ENCODE measurements around the gene HLA-DOB.

The HLA-DOB gene

GRCh38 chr6:32816746-32817204, at the start of gene HLA-DOB:
Gene HLA-DOB, minus strand, starts transcription at chr6:32817002. Its CDS starts 51 bp downstream, at chr6:32816951.
- DNase-seq = no peak

DNA sequence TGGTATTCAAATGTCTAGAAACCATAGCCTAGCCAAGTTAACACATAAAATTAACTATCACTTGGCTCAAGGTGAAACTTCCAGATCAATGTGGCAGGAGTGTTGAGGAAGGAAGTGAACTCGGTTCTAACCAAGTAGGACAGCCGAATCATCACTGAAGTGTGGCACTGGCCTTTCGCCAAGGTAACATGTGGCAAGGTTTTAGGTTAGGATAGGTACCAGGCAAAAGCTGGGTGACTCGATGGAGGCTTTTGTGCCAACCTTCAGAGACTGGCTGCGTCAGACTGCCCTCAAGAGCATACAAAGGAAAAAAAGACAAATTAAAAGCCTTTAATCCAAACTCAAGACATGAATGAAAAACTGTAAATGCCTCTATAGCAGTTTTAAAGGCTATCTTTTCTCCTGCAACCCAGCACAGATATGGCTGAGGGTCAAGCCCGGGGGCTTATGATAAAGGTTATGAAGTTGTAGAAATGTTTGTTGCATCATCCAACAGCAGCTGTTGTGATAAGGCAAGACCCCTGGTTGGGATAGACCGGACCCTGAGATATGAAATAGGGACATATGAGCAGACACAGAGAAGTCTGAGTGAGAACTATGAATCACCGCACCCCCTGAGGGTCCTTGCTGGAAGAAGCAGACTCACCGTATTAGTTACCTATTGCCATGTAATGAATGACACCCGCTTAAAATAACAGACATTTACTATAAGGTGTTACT, 49.1 kb upstream of the HLA-DOB start:
- DNase-seq = no peak

GRCh38 chr6:32862725-32863124, 45.9 kb upstream of the HLA-DOB start:
- DNase-seq = no peak

DNA sequence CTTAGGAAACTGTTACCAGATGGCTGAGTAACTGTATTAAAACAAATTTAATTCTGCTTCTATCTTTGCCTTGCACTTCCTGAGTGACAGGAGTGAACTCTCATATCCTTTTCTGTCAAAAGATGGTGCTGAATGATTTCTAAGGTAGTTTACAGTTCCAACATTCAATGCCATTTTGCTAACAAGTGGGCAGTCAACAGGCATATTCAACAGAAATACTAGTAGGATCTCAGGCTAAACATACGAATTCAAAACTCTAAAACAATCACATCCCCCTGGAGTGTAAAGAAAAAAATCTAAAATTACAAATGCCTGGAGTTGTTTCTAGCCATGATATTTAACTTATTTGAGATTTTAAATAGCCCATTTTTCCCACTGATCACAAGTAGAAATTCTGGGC, 43.9 kb upstream of the HLA-DOB start:
- no peak for DNase-seq

- no peak for DNase-seq
These were observed 41.4 kb upstream of the HLA-DOB start for GRCh38 chr6:32858194-32858593.

GRCh38 chr6:32857156-32857891, 40.5 kb upstream of the HLA-DOB start:
- no peak for DNase-seq

- no peak for DNase-seq
These were observed 38.8 kb upstream of the HLA-DOB start for GRCh38 chr6:32855467-32856174.

GRCh38 chr6:32854376-32855178, 37.8 kb upstream of the HLA-DOB start:
- DNase-seq = peak; percentile 57 to 79

DNA sequence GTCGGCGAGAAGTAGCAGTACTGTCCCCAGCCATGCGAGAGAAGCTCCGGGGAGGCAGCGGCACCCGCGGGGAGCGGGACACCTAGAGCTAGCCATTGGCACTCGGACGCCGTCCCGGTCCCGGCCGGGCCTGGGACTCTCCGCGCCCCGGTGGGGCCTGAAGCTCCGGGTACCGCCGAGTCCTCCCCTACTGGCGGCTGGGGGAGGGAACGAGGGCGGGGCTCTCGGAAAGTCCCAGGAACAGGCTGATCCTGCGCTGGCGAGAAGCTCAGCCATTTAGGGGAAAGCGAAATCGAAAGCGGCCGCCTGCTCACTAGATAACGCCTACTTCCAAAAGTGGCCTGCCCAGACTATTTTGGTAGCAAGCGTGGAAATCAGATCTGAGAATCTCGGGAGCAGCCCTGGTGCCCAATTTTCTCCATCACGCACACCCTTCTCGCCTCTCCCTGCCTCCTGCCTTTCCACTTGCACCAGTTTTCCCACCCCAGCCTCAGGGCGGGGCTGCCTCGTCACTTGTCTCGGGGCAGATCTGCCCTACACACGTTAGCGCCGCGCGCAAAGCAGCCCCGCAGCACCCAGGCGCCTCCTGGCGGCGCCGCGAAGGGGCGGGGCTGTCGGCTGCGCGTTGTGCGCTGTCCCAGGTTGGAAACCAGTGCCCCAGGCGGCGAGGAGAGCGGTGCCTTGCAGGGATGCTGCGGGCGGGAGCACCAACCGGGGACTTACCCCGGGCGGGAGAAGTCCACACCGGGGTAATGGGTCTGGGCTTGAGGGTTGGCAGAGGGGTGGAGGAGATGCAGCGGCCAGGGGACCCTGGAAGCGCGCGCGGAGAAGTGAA, 37.0 kb upstream of the HLA-DOB start, which contains the start of the genes PSMB9 and TAP1:
Gene PSMB9, plus strand, starts transcription at position 652 of the 835 bp plus-strand sequence. Its CDS starts 38 bp downstream, at position 690.
Gene TAP1, minus strand, starts transcription at position 164 of the 835 bp plus-strand sequence. Its CDS starts 68 bp downstream, at position 96.
- peak; percentile 95 to 98 for DNase-seq

DNA sequence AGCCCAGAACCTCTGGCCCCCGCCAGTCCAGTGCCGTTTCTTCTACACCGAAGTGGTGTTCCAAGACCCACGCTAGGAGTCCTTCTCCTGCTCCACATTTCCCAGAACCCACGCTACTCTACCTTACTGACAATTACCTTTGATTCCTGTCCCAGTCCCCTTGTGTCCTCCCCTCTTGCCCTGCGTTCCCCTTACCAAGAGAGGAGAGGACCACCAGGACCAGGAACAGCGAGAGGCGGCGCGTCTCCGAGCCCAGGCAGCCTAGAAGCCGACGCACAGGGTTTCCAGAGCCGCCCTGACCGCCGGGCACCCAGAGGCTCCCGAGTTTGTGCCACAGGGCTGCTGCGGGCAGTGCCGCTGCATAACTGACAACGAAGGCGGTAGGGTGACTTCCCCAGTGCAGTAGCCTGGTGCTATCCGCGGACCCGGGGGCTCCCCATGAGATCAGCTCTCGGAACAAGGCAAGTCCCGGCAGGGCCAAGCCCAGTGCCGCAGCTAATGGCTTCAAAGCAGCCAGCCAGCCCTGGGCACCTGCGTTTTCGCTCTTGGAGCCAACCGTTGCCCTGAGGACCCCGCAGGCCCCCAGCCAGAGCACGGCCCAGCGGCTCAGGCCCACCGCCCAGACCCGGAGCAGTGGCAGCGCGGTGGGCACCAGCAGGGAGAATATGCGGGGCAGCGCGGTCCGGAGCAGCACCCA, 36.2 kb upstream of the HLA-DOB start:
- DNase-seq = peak; percentile 45 to 52

DNA sequence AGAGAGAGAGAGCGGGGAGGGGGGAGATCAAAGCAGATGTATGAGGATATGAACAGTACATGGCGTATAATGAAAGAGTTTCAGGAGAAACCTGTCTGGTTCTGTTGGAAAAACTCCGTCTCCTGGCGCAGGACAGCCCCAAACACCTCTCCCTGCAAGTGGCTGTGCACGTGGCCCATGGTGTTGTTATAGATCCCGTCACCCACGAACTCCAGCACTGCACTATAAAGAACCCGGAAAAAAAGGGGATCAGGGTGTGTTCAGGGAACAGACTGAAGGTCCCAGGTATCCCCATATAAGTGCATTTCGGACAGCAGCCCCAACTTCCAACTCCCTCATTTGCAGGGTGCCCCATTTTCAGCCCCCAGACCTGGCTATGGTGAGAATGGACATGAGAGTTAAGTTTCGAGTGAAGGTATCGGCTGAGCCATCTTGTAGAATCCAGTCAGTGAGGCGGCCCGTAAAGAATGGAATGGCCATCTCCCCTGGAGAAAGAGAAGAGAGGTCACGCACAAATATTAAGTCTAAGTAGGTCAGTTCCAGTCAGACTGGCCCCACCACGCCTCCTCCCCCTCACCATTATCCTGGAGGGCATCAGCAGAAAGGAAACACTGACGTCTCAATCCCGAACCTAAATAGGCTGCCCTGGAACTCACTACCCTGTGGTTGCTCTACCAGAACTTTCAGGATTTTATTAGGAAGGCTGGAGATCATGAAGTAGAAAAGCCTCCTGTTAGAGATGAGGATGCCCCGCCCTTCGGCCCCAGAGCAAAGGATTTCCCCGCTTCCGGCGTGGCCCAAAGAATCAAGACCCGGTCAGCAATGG, 35.4 kb upstream of the HLA-DOB start:
- DNase-seq = peak in 1 of 2 experiments; percentile 48

DNA sequence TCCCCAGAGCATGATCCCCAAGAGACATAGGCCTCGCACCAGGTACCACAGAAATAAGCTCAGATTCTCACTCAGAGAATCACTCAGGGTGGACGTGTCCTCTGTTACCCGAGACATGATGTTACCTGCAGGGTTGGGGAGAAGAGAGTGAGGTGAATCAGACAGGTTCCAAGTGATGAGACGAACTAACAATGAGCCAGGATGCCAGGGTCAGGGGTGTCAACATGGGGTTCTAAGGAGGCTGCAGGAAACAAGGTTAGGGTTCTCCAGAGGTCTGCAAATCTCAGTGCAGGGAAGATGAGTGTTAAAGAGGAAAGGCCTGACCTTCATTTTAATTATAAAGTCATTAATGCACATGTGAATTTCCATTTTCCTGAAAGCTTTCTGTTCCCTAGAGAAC, 34.2 kb upstream of the HLA-DOB start:
- no peak for DNase-seq

DNA sequence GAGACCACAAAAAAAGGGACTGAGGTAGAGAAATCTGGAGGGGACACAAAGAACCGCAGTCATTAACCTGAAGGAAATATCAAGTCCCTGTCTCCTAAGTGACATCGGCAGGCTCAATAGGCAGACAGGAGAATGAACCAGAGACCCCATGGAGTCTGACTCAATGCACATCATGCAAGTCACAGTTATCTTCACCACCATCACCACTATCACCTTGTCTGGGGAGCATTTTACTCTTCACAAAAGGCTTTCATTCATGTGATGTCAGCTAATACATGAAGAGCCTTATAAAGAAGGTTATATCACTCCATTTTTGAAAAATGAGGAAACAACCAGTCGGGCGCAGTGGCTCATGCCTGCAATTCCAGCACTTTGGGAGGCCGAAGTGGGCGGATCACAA, 32.3 kb upstream of the HLA-DOB start:
- DNase-seq = no peak

GRCh38 chr6:32847795-32848194, 31.0 kb upstream of the HLA-DOB start:
- DNase-seq = no peak

DNA sequence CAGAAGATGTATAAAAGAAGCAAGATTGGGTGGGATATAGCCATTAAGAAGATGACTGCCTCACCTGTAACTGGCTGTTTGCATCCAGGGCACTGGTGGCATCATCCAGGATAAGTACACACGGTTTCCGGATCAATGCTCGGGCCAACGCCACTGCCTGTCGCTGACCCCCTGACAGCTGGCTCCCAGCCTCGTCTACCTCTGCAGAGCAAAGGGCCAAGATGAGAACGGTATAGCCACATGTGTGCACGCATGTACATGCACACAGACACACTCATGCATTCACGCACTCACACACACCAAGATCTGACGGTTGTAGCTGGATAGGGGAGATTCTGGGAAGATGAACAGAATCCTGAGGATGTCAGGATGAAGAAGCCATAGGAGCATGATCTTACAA, 30.2 kb upstream of the HLA-DOB start:
- no peak for DNase-seq

DNA sequence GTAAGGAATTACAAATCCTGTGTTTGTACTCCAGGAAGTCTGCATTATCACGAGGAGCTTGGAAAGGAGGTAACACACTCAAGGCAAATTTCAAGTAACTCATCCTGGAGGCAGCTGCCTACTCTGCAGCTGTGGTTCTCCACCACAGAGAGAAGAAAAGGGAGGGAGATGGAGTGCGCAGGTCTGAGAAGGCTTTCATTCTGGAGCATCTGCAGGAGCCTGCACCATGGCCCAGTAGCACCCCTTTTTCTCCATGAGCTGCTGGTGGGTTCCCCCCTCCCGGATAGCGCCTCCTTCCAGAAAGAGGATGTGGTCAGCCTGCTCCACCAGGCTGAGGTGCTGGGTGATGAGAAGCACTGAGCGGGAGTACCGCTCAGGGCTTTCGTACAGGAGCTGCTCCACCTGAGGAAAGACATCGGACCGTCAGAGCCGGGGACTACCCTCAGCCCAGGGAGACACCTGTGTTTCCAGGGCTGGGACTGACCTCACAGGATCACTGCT, 28.6 kb upstream of the HLA-DOB start:
- peak; percentile 31 to 37 for DNase-seq

DNA sequence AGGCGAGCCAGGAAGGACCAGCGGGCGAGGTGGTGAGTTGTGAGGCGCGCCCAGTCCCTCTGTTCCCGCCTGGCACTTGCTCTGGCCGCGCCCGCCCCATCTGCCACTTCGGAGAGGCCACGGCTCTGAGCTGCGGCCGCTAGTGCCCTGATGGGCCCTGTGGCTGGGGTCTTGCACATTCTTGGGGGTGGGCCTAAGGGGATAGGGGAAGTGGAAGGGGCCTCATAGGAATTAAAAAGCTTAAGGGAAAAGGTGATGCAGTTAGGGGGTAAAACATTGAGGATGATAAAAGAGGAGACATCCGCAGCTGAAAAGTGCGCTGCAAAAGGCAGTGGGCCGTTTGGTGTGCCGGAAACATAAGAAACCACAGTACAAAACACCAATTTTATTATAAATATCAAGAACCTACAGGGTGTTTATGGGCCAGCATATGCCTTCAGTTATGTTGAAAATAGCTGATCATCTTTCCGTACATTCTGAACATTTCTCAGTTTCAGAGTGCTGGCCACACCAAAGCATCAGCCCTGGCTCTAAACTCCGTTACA, 28.1 kb upstream of the HLA-DOB start:
- no peak for DNase-seq

DNA sequence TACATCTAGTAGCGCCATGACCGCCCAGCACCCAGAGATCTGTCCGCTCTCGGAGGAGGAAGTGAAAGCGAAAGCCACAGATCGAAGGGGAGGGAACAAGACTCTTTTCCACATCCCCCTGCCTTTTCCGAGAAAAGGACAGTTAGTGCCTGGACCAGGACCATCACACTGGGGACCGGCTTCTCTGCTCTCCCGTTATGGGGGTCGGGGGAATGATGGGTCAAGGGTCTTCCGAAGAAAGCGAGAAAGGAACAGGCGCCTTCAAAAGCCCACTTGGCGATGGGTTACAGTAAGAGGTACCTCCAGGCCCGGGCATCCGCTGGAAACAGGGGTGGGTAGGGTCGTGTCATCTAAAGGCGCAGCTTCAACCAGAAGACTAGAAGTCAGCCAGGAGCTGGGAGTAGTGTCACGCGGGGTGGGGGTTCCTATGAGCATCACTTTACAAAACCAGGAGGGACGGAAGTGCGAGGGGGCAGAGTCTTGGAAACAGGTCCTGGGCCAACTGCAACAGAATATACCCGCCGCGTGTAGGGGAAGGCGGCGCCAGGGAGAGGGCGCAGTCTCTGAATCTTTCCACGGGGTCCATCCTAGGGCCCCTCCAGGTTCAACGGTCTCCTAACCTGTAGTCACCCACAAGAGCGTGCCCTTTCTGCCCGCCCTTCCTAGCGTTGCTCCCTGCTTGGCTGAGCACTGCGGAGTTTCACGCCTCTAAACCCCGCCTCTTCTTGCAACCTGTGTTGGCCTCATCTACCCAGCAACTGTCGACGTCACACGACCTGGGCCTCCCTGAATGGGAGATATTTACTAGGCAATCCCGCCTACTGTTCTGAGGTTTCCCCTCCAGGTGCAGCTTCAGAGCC, 27.4 kb upstream of the HLA-DOB start, which contains the start of gene PSMB8:
Gene PSMB8, minus strand, starts transcription at position 69 of the 860 bp plus-strand sequence. Its CDS starts 51 bp downstream, at position 18.
- DNase-seq = peak; percentile 95 to 99
